ENCODE results near the gene SSTR4. TPM values are rescaled to one million over a fixed set of nuclear protein-coding genes. Genes with fewer than 3 reads are reported as not detected.
"Not testable (repeated sequence)": the region's sequence is repeated elsewhere in the genome, so short reads cannot be mapped to it uniquely, and the experiment has no call there.

SSTR4 gene
- not detected for polyA plus RNA-seq (2013, experiment 1 of 2)
- not detected for polyA plus RNA-seq (2013, experiment 2 of 2)

- Histone ChIP-seq H3K36me3 (replicated peaks in 1 of 2; ENCODE audit: control insufficient read depth in 2 of 2, insufficient read depth in 2 of 2, low read length in 2 of 2) (no peaks in the 10 kb centered on the region), H3K14ac (ENCODE audit: low read length) (peak within 1 kb of the TSS; percentile 90), H3K27me3 (ENCODE audit: control insufficient read depth in 3 of 3, insufficient read depth in 3 of 3, low read depth in 1 of 3, low read length in 3 of 3) (peaks cover 4 to 38% (median 11%) of the 10 kb centered on the region in 3 experiments), H3K4me2 (ENCODE audit: insufficient read depth, low read length, poor library complexity, severe bottlenecking) (peak within 1 kb of the TSS; percentile 89), H2AFZ (ENCODE audit: low read length) (no peak within 1 kb of the TSS), H3K4me1 (ENCODE audit: control insufficient read depth in 2 of 2, insufficient read depth in 1 of 2, low read depth in 1 of 2, low read length in 2 of 2) (peaks cover 0 to 3% of the 10 kb centered on the region in 2 donors), H3K18ac (ENCODE audit: low read length) (peak within 1 kb of the TSS; percentile 62), H3K4ac (ENCODE audit: low read length) (no peak within 1 kb of the TSS), H4K8ac (ENCODE audit: low read depth, low read length) (no peak within 1 kb of the TSS), H3K4me3 (ENCODE audit: low read length in 2 of 2) (peak within 1 kb of the TSS in 1 of 2 donors; percentile 74), H2BK12ac (ENCODE audit: low read length) (no peak within 1 kb of the TSS), H2BK15ac (ENCODE audit: low read length) (peak within 1 kb of the TSS; percentile 7), H3K79me1 (ENCODE audit: low read depth, low read length) (no peaks in the 10 kb centered on the region), H3K9me3 (replicated peaks in 1 of 2; ENCODE audit: control insufficient read depth in 2 of 2, insufficient read depth in 1 of 2, low read depth in 1 of 2, low read length in 2 of 2) (no peaks in the 10 kb centered on the region), H4K91ac (ENCODE audit: low read depth, low read length, poor library complexity) (no peak within 1 kb of the TSS), H2AK5ac (ENCODE audit: low read depth, low read length) (peak within 1 kb of the TSS; percentile 22), H2BK120ac (ENCODE audit: low read depth, low read length) (no peak within 1 kb of the TSS), H3K27ac (replicated peaks; ENCODE audit: low read length) (no peak within 1 kb of the TSS), H2BK5ac (ENCODE audit: low read length) (no peak within 1 kb of the TSS), H3K23ac (ENCODE audit: low read depth, low read length, poor library complexity) (peak within 1 kb of the TSS; percentile 89), H3K9ac (ENCODE audit: low read depth, low read length, poor library complexity) (peak within 1 kb of the TSS; percentile 56)
- no peak for DNase-seq (ENCODE audit: low spot score)
- no CpG with 5 or more reads among the region's 83 CpGs for WGBS, 2 donors (ENCODE audit: extremely low coverage in 2 of 2, insufficient read length in 2 of 2, insufficient replicate concordance in 1 of 2)
Observed at GRCh38 chr20:23034721-23035671, at the start of gene SSTR4. SSTR4 (plus strand) TSS chr20:23035312; CDS start chr20:23035484, 172 bp downstream.

- Histone ChIP-seq H3K27me3 (ENCODE audit: control insufficient read depth in 3 of 3, insufficient read depth in 3 of 3, low read depth in 1 of 3, low read length in 3 of 3) (no peaks in the 10 kb centered on the region), H2AFZ (ENCODE audit: low read length) (no peak overlapping the region), H3K36me3 (replicated peaks in 1 of 2; ENCODE audit: control insufficient read depth in 2 of 2, insufficient read depth in 2 of 2, low read length in 2 of 2) (no peaks in the 10 kb centered on the region), H4K8ac (ENCODE audit: low read depth, low read length) (no peak overlapping the region), H2BK15ac (ENCODE audit: low read length) (no peak overlapping the region), H3K9ac (ENCODE audit: low read depth, low read length, poor library complexity) (no peak overlapping the region), H3K27ac (replicated peaks; ENCODE audit: low read length) (no peak overlapping the region), H3K23ac (ENCODE audit: low read depth, low read length, poor library complexity) (no peak overlapping the region), H3K4me1 (ENCODE audit: control insufficient read depth in 2 of 2, insufficient read depth in 1 of 2, low read depth in 1 of 2, low read length in 2 of 2) (peaks cover 0 to 2% of the 10 kb centered on the region in 2 donors), H2BK12ac (ENCODE audit: low read length) (no peak overlapping the region), H2BK5ac (ENCODE audit: low read length) (no peak overlapping the region), H2BK120ac (ENCODE audit: low read depth, low read length) (no peak overlapping the region), H2AK5ac (ENCODE audit: low read depth, low read length) (no peak overlapping the region), H3K14ac (ENCODE audit: low read length) (no peak overlapping the region), H3K79me1 (ENCODE audit: low read depth, low read length) (no peaks in the 10 kb centered on the region), H3K9me3 (replicated peaks in 1 of 2; ENCODE audit: control insufficient read depth in 2 of 2, insufficient read depth in 1 of 2, low read depth in 1 of 2, low read length in 2 of 2) (no peaks in the 10 kb centered on the region), H3K18ac (ENCODE audit: low read length) (no peak overlapping the region), H3K4me3 (ENCODE audit: low read length in 2 of 2) (no peak overlapping the region), H3K4me2 (ENCODE audit: insufficient read depth, low read length, poor library complexity, severe bottlenecking) (no peak overlapping the region), H3K4ac (ENCODE audit: low read length) (no peak overlapping the region), H4K91ac (ENCODE audit: low read depth, low read length, poor library complexity) (no peak overlapping the region)
- DNase-seq (ENCODE audit: low spot score): no peak
- no CpG with 5 or more reads among the region's 1 CpG for WGBS, 2 donors (ENCODE audit: extremely low coverage in 2 of 2, insufficient read length in 2 of 2, insufficient replicate concordance in 1 of 2)
Observed at GRCh38 chr20:22986601-22987000, 48.5 kb upstream of the SSTR4 start.

GRCh38 chr20:22991424-22991823 lies 43.7 kb upstream of the SSTR4 start:
- H3K4me1 ChIP-seq (ENCODE audit: control insufficient read depth in 2 of 2, insufficient read depth in 1 of 2, low read depth in 1 of 2, low read length in 2 of 2); H2AFZ ChIP-seq (ENCODE audit: low read length); H2BK15ac ChIP-seq (ENCODE audit: low read length); H3K27me3 ChIP-seq (ENCODE audit: control insufficient read depth in 3 of 3, insufficient read depth in 3 of 3, low read depth in 1 of 3, low read length in 3 of 3); H3K9ac ChIP-seq (ENCODE audit: low read depth, low read length, poor library complexity); DNase-seq (ENCODE audit: low spot score); H2BK120ac ChIP-seq (ENCODE audit: low read depth, low read length); H3K4me3 ChIP-seq (ENCODE audit: low read length in 2 of 2); H2BK12ac ChIP-seq (ENCODE audit: low read length); H3K14ac ChIP-seq (ENCODE audit: low read length); H2BK5ac ChIP-seq (ENCODE audit: low read length); H3K4ac ChIP-seq (ENCODE audit: low read length); H3K4me2 ChIP-seq (ENCODE audit: insufficient read depth, low read length, poor library complexity, severe bottlenecking); H3K9me3 ChIP-seq (replicated peaks in 1 of 2; ENCODE audit: control insufficient read depth in 2 of 2, insufficient read depth in 1 of 2, low read depth in 1 of 2, low read length in 2 of 2); H3K18ac ChIP-seq (ENCODE audit: low read length); H3K36me3 ChIP-seq (replicated peaks in 1 of 2; ENCODE audit: control insufficient read depth in 2 of 2, insufficient read depth in 2 of 2, low read length in 2 of 2); H3K27ac ChIP-seq (replicated peaks; ENCODE audit: low read length); H4K91ac ChIP-seq (ENCODE audit: low read depth, low read length, poor library complexity); H3K23ac ChIP-seq (ENCODE audit: low read depth, low read length, poor library complexity); H4K8ac ChIP-seq (ENCODE audit: low read depth, low read length); H3K79me1 ChIP-seq (ENCODE audit: low read depth, low read length); H2AK5ac ChIP-seq (ENCODE audit: low read depth, low read length): not testable (repeated sequence)
- no CpG with 5 or more reads among the region's 3 CpGs for WGBS, 2 donors (ENCODE audit: extremely low coverage in 2 of 2, insufficient read length in 2 of 2, insufficient replicate concordance in 1 of 2)

GRCh38 chr20:22993823-22994222 lies 41.3 kb upstream of the SSTR4 start:
- no peak overlapping the region for H3K4me2 ChIP-seq (ENCODE audit: insufficient read depth, low read length, poor library complexity, severe bottlenecking)
- no peak for DNase-seq (ENCODE audit: low spot score)
- H3K79me1 ChIP-seq (ENCODE audit: low read depth, low read length): no peaks in the 10 kb centered on the region
- no peak overlapping the region for H3K27ac ChIP-seq (replicated peaks; ENCODE audit: low read length)
- no peak overlapping the region for H2BK5ac ChIP-seq (ENCODE audit: low read length)
- no peaks in the 10 kb centered on the region for H3K4me1 ChIP-seq (ENCODE audit: control insufficient read depth in 2 of 2, insufficient read depth in 1 of 2, low read depth in 1 of 2, low read length in 2 of 2)
- no peak overlapping the region for H2AFZ ChIP-seq (ENCODE audit: low read length)
- no peak overlapping the region for H2BK120ac ChIP-seq (ENCODE audit: low read depth, low read length)
- H3K9me3 ChIP-seq (replicated peaks in 1 of 2; ENCODE audit: control insufficient read depth in 2 of 2, insufficient read depth in 1 of 2, low read depth in 1 of 2, low read length in 2 of 2): peaks cover 0 to 3% of the 10 kb centered on the region in 2 donors
- no peak overlapping the region for H3K4ac ChIP-seq (ENCODE audit: low read length)
- no peak overlapping the region for H3K4me3 ChIP-seq (ENCODE audit: low read length in 2 of 2)
- no peak overlapping the region for H3K18ac ChIP-seq (ENCODE audit: low read length)
- H3K36me3 ChIP-seq (replicated peaks in 1 of 2; ENCODE audit: control insufficient read depth in 2 of 2, insufficient read depth in 2 of 2, low read length in 2 of 2): no peaks in the 10 kb centered on the region
- H4K8ac ChIP-seq (ENCODE audit: low read depth, low read length): no peak overlapping the region
- H4K91ac ChIP-seq (ENCODE audit: low read depth, low read length, poor library complexity): no peak overlapping the region
- no peak overlapping the region for H3K23ac ChIP-seq (ENCODE audit: low read depth, low read length, poor library complexity)
- H3K27me3 ChIP-seq (ENCODE audit: control insufficient read depth in 3 of 3, insufficient read depth in 3 of 3, low read depth in 1 of 3, low read length in 3 of 3): no peaks in the 10 kb centered on the region
- no peak overlapping the region for H3K14ac ChIP-seq (ENCODE audit: low read length)
- WGBS, 2 donors (ENCODE audit: extremely low coverage in 2 of 2, insufficient read length in 2 of 2, insufficient replicate concordance in 1 of 2): no CpG with 5 or more reads among the region's 2 CpGs
- no peak overlapping the region for H2BK15ac ChIP-seq (ENCODE audit: low read length)
- H3K9ac ChIP-seq (ENCODE audit: low read depth, low read length, poor library complexity): no peak overlapping the region
- H2AK5ac ChIP-seq (ENCODE audit: low read depth, low read length): no peak overlapping the region
- no peak overlapping the region for H2BK12ac ChIP-seq (ENCODE audit: low read length)

All from neuronal stem cell (in vitro differentiated cells).